ENCODE measurements around the gene DPPA2. TPM values are rescaled to one million over a fixed set of nuclear protein-coding genes. Genes with fewer than 3 reads are reported as not detected.

Gene DPPA2
- total RNA-seq, 1 experiment from 2014 or later, result not detected

- Histone ChIP-seq H3K36me3 (ENCODE audit: insufficient read depth, low read length, poor library complexity, severe bottlenecking) (no peaks in the 10 kb centered on the region), H3K27me3 (replicated peaks; ENCODE audit: insufficient read depth, low read depth, low read length, poor library complexity) (no peaks in the 10 kb centered on the region), H3K4me3 (ENCODE audit: low read depth, low read length, poor library complexity, severe bottlenecking) (no peak overlapping the region), H3K4me1 (ENCODE audit: insufficient read depth, low read length, poor library complexity, severe bottlenecking) (no peaks in the 10 kb centered on the region), H3K9me3 (ENCODE audit: low read depth, low read length, poor library complexity, severe bottlenecking) (no peaks in the 10 kb centered on the region), H3K27ac (ENCODE audit: low read depth, low read length, poor library complexity, severe bottlenecking) (no peak overlapping the region)
- intact Hi-C loops (cut with micrococcal nuclease; ENCODE audit: unreplicated experiment), result no loop called here
- DNase-seq (ENCODE audit: low spot score), result no peak
- BruUV-seq (replicated peaks), result no TSS peak
- TF ChIP-seq, protein P1, sequence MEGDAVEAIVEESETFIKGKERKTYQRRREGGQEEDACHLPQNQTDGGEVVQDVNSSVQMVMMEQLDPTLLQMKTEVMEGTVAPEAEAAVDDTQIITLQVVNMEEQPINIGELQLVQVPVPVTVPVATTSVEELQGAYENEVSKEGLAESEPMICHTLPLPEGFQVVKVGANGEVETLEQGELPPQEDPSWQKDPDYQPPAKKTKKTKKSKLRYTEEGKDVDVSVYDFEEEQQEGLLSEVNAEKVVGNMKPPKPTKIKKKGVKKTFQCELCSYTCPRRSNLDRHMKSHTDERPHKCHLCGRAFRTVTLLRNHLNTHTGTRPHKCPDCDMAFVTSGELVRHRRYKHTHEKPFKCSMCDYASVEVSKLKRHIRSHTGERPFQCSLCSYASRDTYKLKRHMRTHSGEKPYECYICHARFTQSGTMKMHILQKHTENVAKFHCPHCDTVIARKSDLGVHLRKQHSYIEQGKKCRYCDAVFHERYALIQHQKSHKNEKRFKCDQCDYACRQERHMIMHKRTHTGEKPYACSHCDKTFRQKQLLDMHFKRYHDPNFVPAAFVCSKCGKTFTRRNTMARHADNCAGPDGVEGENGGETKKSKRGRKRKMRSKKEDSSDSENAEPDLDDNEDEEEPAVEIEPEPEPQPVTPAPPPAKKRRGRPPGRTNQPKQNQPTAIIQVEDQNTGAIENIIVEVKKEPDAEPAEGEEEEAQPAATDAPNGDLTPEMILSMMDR (conservative IDR thresholded peaks at IDR 0.05; ENCODE audit: low read depth, low read length), result no peak
- no peak for TF ChIP-seq EZH2 (IDR thresholded peaks at IDR 0.05; ENCODE audit: borderline replicate concordance, low read depth, low read length, poor library complexity, severe bottlenecking)
- ChIA-PET CTCF (no interaction called here), POLR2A (ENCODE audit: low non-redundant PET) (no interaction called here)
Observed at GRCh38 chr3:109355625-109356441, 39.5 kb upstream of the DPPA2 start.

- TF ChIP-seq, protein P1 (conservative IDR thresholded peaks at IDR 0.05; ENCODE audit: low read depth, low read length), result no peak
- no peak for TF ChIP-seq EZH2 (IDR thresholded peaks at IDR 0.05; ENCODE audit: borderline replicate concordance, low read depth, low read length, poor library complexity, severe bottlenecking)
- intact Hi-C loops (cut with micrococcal nuclease; ENCODE audit: unreplicated experiment), result no loop called here
- no TSS peak for BruUV-seq (replicated peaks)
- Histone ChIP-seq H3K27ac (ENCODE audit: low read depth, low read length, poor library complexity, severe bottlenecking) (no peak overlapping the region), H3K36me3 (ENCODE audit: insufficient read depth, low read length, poor library complexity, severe bottlenecking) (no peaks in the 10 kb centered on the region), H3K9me3 (ENCODE audit: low read depth, low read length, poor library complexity, severe bottlenecking) (no peaks in the 10 kb centered on the region), H3K27me3 (replicated peaks; ENCODE audit: insufficient read depth, low read depth, low read length, poor library complexity) (no peaks in the 10 kb centered on the region), H3K4me3 (ENCODE audit: low read depth, low read length, poor library complexity, severe bottlenecking) (no peak overlapping the region), H3K4me1 (ENCODE audit: insufficient read depth, low read length, poor library complexity, severe bottlenecking) (no peaks in the 10 kb centered on the region)
- POLR2A ChIA-PET (ENCODE audit: low non-redundant PET), result no interaction called here
- DNase-seq (ENCODE audit: low spot score), result no peak
- CTCF ChIA-PET, result no interaction called here
Observed at GRCh38 chr3:109353057-109353456, 36.7 kb upstream of the DPPA2 start.

GRCh38 chr3:109351231-109351630, 34.9 kb upstream of the DPPA2 start:
- H3K27me3 ChIP-seq (replicated peaks; ENCODE audit: insufficient read depth, low read depth, low read length, poor library complexity), result no peaks in the 10 kb centered on the region
- intact Hi-C loops (cut with micrococcal nuclease; ENCODE audit: unreplicated experiment), result no loop called here
- BruUV-seq (replicated peaks), result no TSS peak
- H3K9me3 ChIP-seq (ENCODE audit: low read depth, low read length, poor library complexity, severe bottlenecking), result no peaks in the 10 kb centered on the region
- POLR2A ChIA-PET (ENCODE audit: low non-redundant PET), result no interaction called here
- no peak for TF ChIP-seq EZH2 (IDR thresholded peaks at IDR 0.05; ENCODE audit: borderline replicate concordance, low read depth, low read length, poor library complexity, severe bottlenecking)
- TF ChIP-seq, protein P1 (conservative IDR thresholded peaks at IDR 0.05; ENCODE audit: low read depth, low read length), result no peak
- no peak overlapping the region for H3K4me3 ChIP-seq (ENCODE audit: low read depth, low read length, poor library complexity, severe bottlenecking)
- H3K4me1 ChIP-seq (ENCODE audit: insufficient read depth, low read length, poor library complexity, severe bottlenecking), result no peaks in the 10 kb centered on the region
- H3K27ac ChIP-seq (ENCODE audit: low read depth, low read length, poor library complexity, severe bottlenecking), result no peak overlapping the region
- CTCF ChIA-PET, result no interaction called here
- no peak for DNase-seq (ENCODE audit: low spot score)
- H3K36me3 ChIP-seq (ENCODE audit: insufficient read depth, low read length, poor library complexity, severe bottlenecking), result no peaks in the 10 kb centered on the region
